GM23338 (cell line): ENCODE data around the gene MAPT. TPM values are rescaled to one million over a fixed set of nuclear protein-coding genes. Genes with fewer than 3 reads are reported as not detected.

Source experiments
- ATAC-seq: fragments of 200-7000 bp; cut with Tn5 transposase; 3 replicates; pipeline ENCODE4 v1.9.1; 2020
- DNase-seq: peaks from one replicate; pipeline ENCODE4 v3.0.0-alpha.2; 2015; ENCODE audit warnings: low spot score
- H2AFZ ChIP-seq: fragments of 200-600 bp; sonication (generic); 2 replicates; pipeline ENCODE4 v1.8.0; 2016; ENCODE audit warnings: antibody characterized with exemption, mild to moderate bottlenecking, moderate library complexity
- H3F3A ChIP-seq: fragments of 200-600 bp; sonication (generic); replicated peaks from 2 replicates; pipeline ENCODE4 v1.8.0; 2017; ENCODE audit warnings: antibody characterized with exemption, mixed run types, low read depth
- H3K27ac ChIP-seq: fragments of 200-600 bp; sonication (generic); 2 replicates; pipeline ENCODE4 v1.6.1; 2016; ENCODE audit warnings: low read depth
- H3K27me3 ChIP-seq: fragments of 200-600 bp; sonication (generic); 2 replicates; pipeline ENCODE4 v1.8.0; 2016; ENCODE audit warnings: mild to moderate bottlenecking, mixed run types, moderate library complexity; ENCODE audit not compliant: insufficient read depth
- H3K36me3 ChIP-seq: fragments of 200-600 bp; sonication (generic); 2 replicates; pipeline ENCODE4 v1.8.0; 2016; ENCODE audit warnings: mild to moderate bottlenecking; ENCODE audit not compliant: insufficient read depth
- H3K4me1 ChIP-seq: fragments of 200-600 bp; sonication (generic); 2 replicates; pipeline ENCODE4 v1.8.0; 2016; ENCODE audit warnings: mild to moderate bottlenecking, moderate library complexity; ENCODE audit not compliant: insufficient read depth
- H3K4me2 ChIP-seq: fragments of 200-600 bp; sonication (generic); 2 replicates; pipeline ENCODE4 v1.7.1; 2017; ENCODE audit warnings: mixed run types
- H3K4me3 ChIP-seq: fragments of 200-600 bp; sonication (generic); 2 replicates; pipeline ENCODE4 v1.6.1; 2016; ENCODE audit warnings: mixed run types
- H3K79me2 ChIP-seq: fragments of 200-600 bp; sonication (generic); replicated peaks from 2 replicates; pipeline ENCODE4 v1.8.0; 2017; ENCODE audit warnings: mild to moderate bottlenecking; ENCODE audit not compliant: insufficient read depth
- H3K9me2 ChIP-seq: fragments of 200-600 bp; sonication (generic); 2 replicates; pipeline ENCODE4 v1.8.0; 2017; ENCODE audit not compliant: insufficient read depth
- H4K20me1 ChIP-seq: fragments of 200-600 bp; sonication (generic); replicated peaks from 2 replicates; pipeline ENCODE4 v1.8.0; 2017; ENCODE audit warnings: mild to moderate bottlenecking; ENCODE audit not compliant: insufficient read depth
- H3K27ac Mint-ChIP-seq: 2 replicates; pipeline ENCODE4 v1.8.0; 2020; ENCODE audit warnings: inconsistent platforms, mild to moderate bottlenecking, moderate library complexity, mixed read lengths
- H3K27me3 Mint-ChIP-seq: 3 replicates; pipeline ENCODE4 v1.8.0; 2022; ENCODE audit warnings: low read depth, mild to moderate bottlenecking, moderate library complexity, mixed read lengths, inconsistent platforms; ENCODE audit not compliant: insufficient read depth, poor library complexity
- H3K36me3 Mint-ChIP-seq: 3 replicates; pipeline ENCODE4 v1.8.0; 2021; ENCODE audit warnings: low read depth, mild to moderate bottlenecking, inconsistent platforms, moderate library complexity, mixed read lengths
- H3K4me1 Mint-ChIP-seq: 3 replicates; pipeline ENCODE4 v1.8.0; 2020; ENCODE audit warnings: mild to moderate bottlenecking, inconsistent platforms, mixed read lengths
- H3K4me3 Mint-ChIP-seq: 3 replicates; pipeline ENCODE4 v1.8.0; 2021; ENCODE audit warnings: moderate library complexity, mild to moderate bottlenecking, inconsistent platforms, mixed read lengths
- H3K9me3 Mint-ChIP-seq: 3 replicates; pipeline ENCODE4 v1.8.0; 2020; ENCODE audit warnings: moderate library complexity, mild to moderate bottlenecking, inconsistent platforms, mixed read lengths
- CREB1 ChIP-seq: fragments of 250-450 bp; sonication (Bioruptor Pico); IDR thresholded peaks from 2 replicates; pipeline ENCODE4 v1.5.0; 2020; ENCODE audit warnings: low read depth, mild to moderate bottlenecking, moderate library complexity
- EZH2 ChIP-seq: fragments of 200-600 bp; sonication (generic); IDR thresholded peaks from one replicate; pipeline ENCODE4 v1.8.0; 2017; ENCODE audit warnings: antibody characterized with exemption, mild to moderate bottlenecking, low read depth; ENCODE audit not compliant: unreplicated experiment
- EZH2phosphoT487 ChIP-seq: fragments of 200-600 bp; sonication (generic); IDR thresholded peaks from one replicate; pipeline ENCODE4 v1.8.1; 2018; ENCODE audit warnings: antibody characterized with exemption; ENCODE audit not compliant: unreplicated experiment
- JUNB ChIP-seq: IDR thresholded peaks from one replicate; pipeline ENCODE4 v1.6.1; 2016; ENCODE audit warnings: antibody characterized with exemption; ENCODE audit not compliant: unreplicated experiment
- NANOG ChIP-seq: IDR thresholded peaks from 2 replicates; pipeline ENCODE4 v1.6.1; 2016; ENCODE audit warnings: antibody characterized with exemption, borderline replicate concordance
- POLR2AphosphoS5 ChIP-seq: IDR thresholded peaks from 2 replicates; pipeline ENCODE4 v1.6.1; 2016; ENCODE audit warnings: antibody characterized with exemption, low read depth
- STAT1 ChIP-seq: IDR thresholded peaks from one replicate; pipeline ENCODE4 v1.6.1; 2016; ENCODE audit warnings: antibody characterized with exemption; ENCODE audit not compliant: unreplicated experiment
- ZNF114 ChIP-seq: fragments of 250-450 bp; sonication (Bioruptor Pico); IDR thresholded peaks from 2 replicates; pipeline ENCODE4 v1.5.0; 2020; ENCODE audit warnings: mild to moderate bottlenecking, moderate library complexity
- ZNF331 ChIP-seq: fragments of 250-450 bp; sonication (Bioruptor Pico); IDR thresholded peaks from 2 replicates; pipeline ENCODE4 v1.5.0; 2020; ENCODE audit warnings: low read depth, mild to moderate bottlenecking, moderate library complexity
- polyA plus RNA-seq: library from polyadenylated mRNA; unstranded; fragments of >200 nt; fragmentation: Nextera tagmentation; extraction: Ambion mirVana; gene quantifications from 2 replicates; pipeline ENCODE4 v1.2.1, GENCODE V29; 2016
- total RNA-seq: library from RNA; depleted of rRNA; stranded (reverse); fragments of >200 nt; shearing (Covaris generic); gene quantifications from 2 replicates; pipeline ENCODE4 v1.2.3, GENCODE V29; 2014
- TF ChIP-seq, protein P1 (sequence below): IDR thresholded peaks from one replicate; pipeline ENCODE4 v1.6.1; 2018; ENCODE audit warnings: antibody characterized with exemption; ENCODE audit not compliant: unreplicated experiment
- TF ChIP-seq, protein P2 (sequence below): IDR thresholded peaks from 2 replicates; pipeline ENCODE4 v1.6.1; 2016; ENCODE audit warnings: antibody characterized with exemption
- TF ChIP-seq, protein P3 (sequence below), 2 experiments: fragments of 200-600 bp in 1 of 2; sonication (generic) in 1 of 2; conservative IDR thresholded peaks; 2 replicates each; pipeline versions ENCODE4 v1.5.1 to v1.6.1; 2016 to 2017; ENCODE audit warnings: antibody characterized with exemption in 2 of 2, low read depth in 2 of 2, mild to moderate bottlenecking in 2 of 2, moderate library complexity in 1 of 2
- TF ChIP-seq, protein P4 (sequence below): fragments of 250-450 bp; sonication (Bioruptor Pico); IDR thresholded peaks from 2 replicates; pipeline ENCODE4 v1.5.0; 2020; ENCODE audit warnings: mild to moderate bottlenecking, moderate library complexity

MAPT gene
- total and polyA plus RNA-seq, 2 experiments from 2014 or later: 1.1 to 2.1 TPM

DNA sequence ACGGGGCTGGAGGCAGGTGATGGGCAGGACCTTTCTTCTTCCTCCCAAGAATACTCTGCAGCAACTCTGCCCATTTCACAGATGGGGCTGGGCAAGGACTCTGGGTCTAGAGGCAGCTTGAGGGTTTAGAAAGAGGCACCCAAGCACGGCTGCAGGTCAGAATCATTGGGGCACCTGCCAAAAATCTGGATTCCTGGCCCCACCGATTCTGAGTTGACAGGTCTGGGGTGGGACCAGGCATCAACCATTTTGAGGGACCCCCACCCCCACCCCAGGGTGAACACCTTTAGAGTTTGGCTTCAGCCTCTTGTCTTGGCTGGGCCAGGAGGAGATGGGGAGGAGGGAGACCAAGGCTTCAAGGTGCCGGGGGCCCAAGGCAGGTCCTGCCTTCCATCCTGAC is 44.3 kb upstream of the MAPT start:
- Mint-ChIP-seq H3K4me3 (no peak overlapping the region), H3K36me3 (no peaks in the 10 kb centered on the region), H3K27me3 (peaks cover 21% of the 10 kb centered on the region), H3K9me3 (0 out of 3 replicates have a peak, but pooled peaks cover 5% of the 10 kb centered on the region), H3K27ac (no peak overlapping the region), H3K4me1 (no peaks in the 10 kb centered on the region)
- Histone ChIP-seq H3K4me3 (no peak overlapping the region), H3K79me2 (no peaks in the 10 kb centered on the region), H3K27me3 (no peaks in the 10 kb centered on the region), H3K27ac (no peak overlapping the region), H3K4me1 (no peaks in the 10 kb centered on the region), H3K9me2 (no peaks in the 10 kb centered on the region), H4K20me1 (no peaks in the 10 kb centered on the region), H3K4me2 (no peak overlapping the region), H3F3A (no peaks in the 10 kb centered on the region), H2AFZ (no peak overlapping the region), H3K36me3 (no peaks in the 10 kb centered on the region)
- TF ChIP-seq, protein P1, sequence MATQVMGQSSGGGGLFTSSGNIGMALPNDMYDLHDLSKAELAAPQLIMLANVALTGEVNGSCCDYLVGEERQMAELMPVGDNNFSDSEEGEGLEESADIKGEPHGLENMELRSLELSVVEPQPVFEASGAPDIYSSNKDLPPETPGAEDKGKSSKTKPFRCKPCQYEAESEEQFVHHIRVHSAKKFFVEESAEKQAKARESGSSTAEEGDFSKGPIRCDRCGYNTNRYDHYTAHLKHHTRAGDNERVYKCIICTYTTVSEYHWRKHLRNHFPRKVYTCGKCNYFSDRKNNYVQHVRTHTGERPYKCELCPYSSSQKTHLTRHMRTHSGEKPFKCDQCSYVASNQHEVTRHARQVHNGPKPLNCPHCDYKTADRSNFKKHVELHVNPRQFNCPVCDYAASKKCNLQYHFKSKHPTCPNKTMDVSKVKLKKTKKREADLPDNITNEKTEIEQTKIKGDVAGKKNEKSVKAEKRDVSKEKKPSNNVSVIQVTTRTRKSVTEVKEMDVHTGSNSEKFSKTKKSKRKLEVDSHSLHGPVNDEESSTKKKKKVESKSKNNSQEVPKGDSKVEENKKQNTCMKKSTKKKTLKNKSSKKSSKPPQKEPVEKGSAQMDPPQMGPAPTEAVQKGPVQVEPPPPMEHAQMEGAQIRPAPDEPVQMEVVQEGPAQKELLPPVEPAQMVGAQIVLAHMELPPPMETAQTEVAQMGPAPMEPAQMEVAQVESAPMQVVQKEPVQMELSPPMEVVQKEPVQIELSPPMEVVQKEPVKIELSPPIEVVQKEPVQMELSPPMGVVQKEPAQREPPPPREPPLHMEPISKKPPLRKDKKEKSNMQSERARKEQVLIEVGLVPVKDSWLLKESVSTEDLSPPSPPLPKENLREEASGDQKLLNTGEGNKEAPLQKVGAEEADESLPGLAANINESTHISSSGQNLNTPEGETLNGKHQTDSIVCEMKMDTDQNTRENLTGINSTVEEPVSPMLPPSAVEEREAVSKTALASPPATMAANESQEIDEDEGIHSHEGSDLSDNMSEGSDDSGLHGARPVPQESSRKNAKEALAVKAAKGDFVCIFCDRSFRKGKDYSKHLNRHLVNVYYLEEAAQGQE: no peak
- TF ChIP-seq STAT1 (no peak), EZH2 (no peak), ZNF331 (CRISPR knock-in tag) (no peak), NANOG (no peak), CREB1 (CRISPR knock-in tag) (no peak), ZNF114 (CRISPR knock-in tag) (no peak), EZH2phosphoT487 (no peak), POLR2AphosphoS5 (no peak), JUNB (no peak)
- TF ChIP-seq, protein P2, sequence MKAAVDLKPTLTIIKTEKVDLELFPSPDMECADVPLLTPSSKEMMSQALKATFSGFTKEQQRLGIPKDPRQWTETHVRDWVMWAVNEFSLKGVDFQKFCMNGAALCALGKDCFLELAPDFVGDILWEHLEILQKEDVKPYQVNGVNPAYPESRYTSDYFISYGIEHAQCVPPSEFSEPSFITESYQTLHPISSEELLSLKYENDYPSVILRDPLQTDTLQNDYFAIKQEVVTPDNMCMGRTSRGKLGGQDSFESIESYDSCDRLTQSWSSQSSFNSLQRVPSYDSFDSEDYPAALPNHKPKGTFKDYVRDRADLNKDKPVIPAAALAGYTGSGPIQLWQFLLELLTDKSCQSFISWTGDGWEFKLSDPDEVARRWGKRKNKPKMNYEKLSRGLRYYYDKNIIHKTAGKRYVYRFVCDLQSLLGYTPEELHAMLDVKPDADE: no peak
- TF ChIP-seq, protein P3, sequence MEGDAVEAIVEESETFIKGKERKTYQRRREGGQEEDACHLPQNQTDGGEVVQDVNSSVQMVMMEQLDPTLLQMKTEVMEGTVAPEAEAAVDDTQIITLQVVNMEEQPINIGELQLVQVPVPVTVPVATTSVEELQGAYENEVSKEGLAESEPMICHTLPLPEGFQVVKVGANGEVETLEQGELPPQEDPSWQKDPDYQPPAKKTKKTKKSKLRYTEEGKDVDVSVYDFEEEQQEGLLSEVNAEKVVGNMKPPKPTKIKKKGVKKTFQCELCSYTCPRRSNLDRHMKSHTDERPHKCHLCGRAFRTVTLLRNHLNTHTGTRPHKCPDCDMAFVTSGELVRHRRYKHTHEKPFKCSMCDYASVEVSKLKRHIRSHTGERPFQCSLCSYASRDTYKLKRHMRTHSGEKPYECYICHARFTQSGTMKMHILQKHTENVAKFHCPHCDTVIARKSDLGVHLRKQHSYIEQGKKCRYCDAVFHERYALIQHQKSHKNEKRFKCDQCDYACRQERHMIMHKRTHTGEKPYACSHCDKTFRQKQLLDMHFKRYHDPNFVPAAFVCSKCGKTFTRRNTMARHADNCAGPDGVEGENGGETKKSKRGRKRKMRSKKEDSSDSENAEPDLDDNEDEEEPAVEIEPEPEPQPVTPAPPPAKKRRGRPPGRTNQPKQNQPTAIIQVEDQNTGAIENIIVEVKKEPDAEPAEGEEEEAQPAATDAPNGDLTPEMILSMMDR (conservative IDR thresholded peaks at IDR 0.05; ENCODE audit: low read depth in 2 of 2): no peak
- TF ChIP-seq, protein P4, sequence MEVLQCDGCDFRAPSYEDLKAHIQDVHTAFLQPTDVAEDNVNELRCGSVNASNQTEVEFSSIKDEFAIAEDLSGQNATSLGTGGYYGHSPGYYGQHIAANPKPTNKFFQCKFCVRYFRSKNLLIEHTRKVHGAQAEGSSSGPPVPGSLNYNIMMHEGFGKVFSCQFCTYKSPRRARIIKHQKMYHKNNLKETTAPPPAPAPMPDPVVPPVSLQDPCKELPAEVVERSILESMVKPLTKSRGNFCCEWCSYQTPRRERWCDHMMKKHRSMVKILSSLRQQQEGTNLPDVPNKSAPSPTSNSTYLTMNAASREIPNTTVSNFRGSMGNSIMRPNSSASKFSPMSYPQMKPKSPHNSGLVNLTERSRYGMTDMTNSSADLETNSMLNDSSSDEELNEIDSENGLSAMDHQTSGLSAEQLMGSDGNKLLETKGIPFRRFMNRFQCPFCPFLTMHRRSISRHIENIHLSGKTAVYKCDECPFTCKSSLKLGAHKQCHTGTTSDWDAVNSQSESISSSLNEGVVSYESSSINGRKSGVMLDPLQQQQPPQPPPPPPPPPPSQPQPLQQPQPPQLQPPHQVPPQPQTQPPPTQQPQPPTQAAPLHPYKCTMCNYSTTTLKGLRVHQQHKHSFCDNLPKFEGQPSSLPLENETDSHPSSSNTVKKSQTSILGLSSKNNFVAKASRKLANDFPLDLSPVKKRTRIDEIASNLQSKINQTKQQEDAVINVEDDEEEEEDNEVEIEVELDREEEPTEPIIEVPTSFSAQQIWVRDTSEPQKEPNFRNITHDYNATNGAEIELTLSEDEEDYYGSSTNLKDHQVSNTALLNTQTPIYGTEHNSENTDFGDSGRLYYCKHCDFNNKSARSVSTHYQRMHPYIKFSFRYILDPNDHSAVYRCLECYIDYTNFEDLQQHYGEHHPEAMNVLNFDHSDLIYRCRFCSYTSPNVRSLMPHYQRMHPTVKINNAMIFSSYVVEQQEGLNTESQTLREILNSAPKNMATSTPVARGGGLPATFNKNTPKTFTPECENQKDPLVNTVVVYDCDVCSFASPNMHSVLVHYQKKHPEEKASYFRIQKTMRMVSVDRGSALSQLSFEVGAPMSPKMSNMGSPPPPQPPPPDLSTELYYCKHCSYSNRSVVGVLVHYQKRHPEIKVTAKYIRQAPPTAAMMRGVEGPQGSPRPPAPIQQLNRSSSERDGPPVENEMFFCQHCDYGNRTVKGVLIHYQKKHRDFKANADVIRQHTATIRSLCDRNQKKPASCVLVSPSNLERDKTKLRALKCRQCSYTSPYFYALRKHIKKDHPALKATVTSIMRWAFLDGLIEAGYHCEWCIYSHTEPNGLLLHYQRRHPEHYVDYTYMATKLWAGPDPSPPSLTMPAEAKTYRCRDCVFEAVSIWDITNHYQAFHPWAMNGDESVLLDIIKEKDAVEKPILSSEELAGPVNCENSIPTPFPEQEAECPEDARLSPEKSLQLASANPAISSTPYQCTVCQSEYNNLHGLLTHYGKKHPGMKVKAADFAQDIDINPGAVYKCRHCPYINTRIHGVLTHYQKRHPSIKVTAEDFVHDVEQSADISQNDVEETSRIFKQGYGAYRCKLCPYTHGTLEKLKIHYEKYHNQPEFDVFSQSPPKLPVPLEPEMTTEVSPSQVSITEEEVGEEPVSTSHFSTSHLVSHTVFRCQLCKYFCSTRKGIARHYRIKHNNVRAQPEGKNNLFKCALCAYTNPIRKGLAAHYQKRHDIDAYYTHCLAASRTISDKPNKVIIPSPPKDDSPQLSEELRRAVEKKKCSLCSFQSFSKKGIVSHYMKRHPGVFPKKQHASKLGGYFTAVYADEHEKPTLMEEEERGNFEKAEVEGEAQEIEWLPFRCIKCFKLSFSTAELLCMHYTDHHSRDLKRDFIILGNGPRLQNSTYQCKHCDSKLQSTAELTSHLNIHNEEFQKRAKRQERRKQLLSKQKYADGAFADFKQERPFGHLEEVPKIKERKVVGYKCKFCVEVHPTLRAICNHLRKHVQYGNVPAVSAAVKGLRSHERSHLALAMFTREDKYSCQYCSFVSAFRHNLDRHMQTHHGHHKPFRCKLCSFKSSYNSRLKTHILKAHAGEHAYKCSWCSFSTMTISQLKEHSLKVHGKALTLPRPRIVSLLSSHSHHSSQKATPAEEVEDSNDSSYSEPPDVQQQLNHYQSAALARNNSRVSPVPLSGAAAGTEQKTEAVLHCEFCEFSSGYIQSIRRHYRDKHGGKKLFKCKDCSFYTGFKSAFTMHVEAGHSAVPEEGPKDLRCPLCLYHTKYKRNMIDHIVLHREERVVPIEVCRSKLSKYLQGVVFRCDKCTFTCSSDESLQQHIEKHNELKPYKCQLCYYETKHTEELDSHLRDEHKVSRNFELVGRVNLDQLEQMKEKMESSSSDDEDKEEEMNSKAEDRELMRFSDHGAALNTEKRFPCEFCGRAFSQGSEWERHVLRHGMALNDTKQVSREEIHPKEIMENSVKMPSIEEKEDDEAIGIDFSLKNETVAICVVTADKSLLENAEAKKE: no peak
- no peak for ATAC-seq
- no peak for DNase-seq
